Neural cell (in vitro differentiated cells): ENCODE measurements around the gene CIB4.

Experiments
- CTCF ChIP-seq: fragments of 450-650 bp; IDR thresholded peaks from 2 replicates; pipeline ENCODE4 v1.5.1; 2014; ENCODE audit warnings: antibody characterized with exemption, mild to moderate bottlenecking, moderate library complexity; ENCODE audit not compliant: poor library complexity, severe bottlenecking
- EP300 ChIP-seq: fragments of 450-650 bp; conservative IDR thresholded peaks from 2 replicates; pipeline ENCODE4 v1.6.1; 2014; ENCODE audit warnings: antibody characterized with exemption, mild to moderate bottlenecking, moderate library complexity; ENCODE audit not compliant: poor library complexity, severe bottlenecking
- EZH2 ChIP-seq: fragments of 200-600, 300-800 bp; shearing (Covaris generic), sonication (generic); IDR thresholded peaks from 2 replicates; pipeline ENCODE4 v1.6.1; 2014; ENCODE audit warnings: antibody characterized with exemption, low read length, borderline replicate concordance, mild to moderate bottlenecking; ENCODE audit not compliant: insufficient read depth, poor library complexity, severe bottlenecking
- MXI1 ChIP-seq: fragments of 450-650 bp; conservative IDR thresholded peaks from 2 replicates; pipeline ENCODE4 v1.6.1; 2014; ENCODE audit warnings: antibody characterized with exemption, mild to moderate bottlenecking; ENCODE audit not compliant: poor library complexity, severe bottlenecking
- POLR2AphosphoS5 ChIP-seq: IDR thresholded peaks from 2 replicates; pipeline ENCODE4 v1.6.1; 2012
- SMC3 ChIP-seq: fragments of 450-650 bp; conservative IDR thresholded peaks from 2 replicates; pipeline ENCODE4 v1.6.1; 2014; ENCODE audit warnings: antibody characterized with exemption, mild to moderate bottlenecking, moderate library complexity; ENCODE audit not compliant: poor library complexity
- TAF1 ChIP-seq: IDR thresholded peaks from 2 replicates; pipeline ENCODE4 v1.6.1; 2012; ENCODE audit warnings: low read depth

GRCh38 chr2:26637811-26638310, 3.3 kb downstream of the CIB4 start:
- no peak for TF ChIP-seq SMC3
- no peak for TF ChIP-seq MXI1
- TF ChIP-seq EZH2: no peak
- no peak for TF ChIP-seq CTCF
- TF ChIP-seq EP300: no peak
- TF ChIP-seq POLR2AphosphoS5: no peak
- no peak for TF ChIP-seq TAF1
